NOMO-1 treated with DMSO at 0.1 percent for 48 hours (cell line): ENCODE data around the gene SLC18A3.

Experiments
- DNase-seq: peaks from one replicate; lab custom pipeline; 2025; ENCODE audit not compliant: unreplicated experiment; lab: John Stamatoyannopoulos, UW

Gene SLC18A3

GRCh38 chr10:49610114-49610457 is at the start of gene SLC18A3:
TSS of gene SLC18A3 (plus strand) at chr10:49610310. CDS start at chr10:49610741, 431 bp downstream.
- no peak for DNase-seq

GRCh38 chr10:49560526-49560925 is 49.6 kb upstream of the SLC18A3 start:
- DNase-seq, result no peak

GRCh38 chr10:49562893-49563292 is 47.2 kb upstream of the SLC18A3 start:
- no peak for DNase-seq

GRCh38 chr10:49564461-49565009 is 45.6 kb upstream of the SLC18A3 start:
- no peak for DNase-seq

GRCh38 chr10:49567810-49568209 is 42.3 kb upstream of the SLC18A3 start:
- peak; percentile 17 for DNase-seq

GRCh38 chr10:49568235-49568634 is 41.9 kb upstream of the SLC18A3 start:
- no peak for DNase-seq

GRCh38 chr10:49569031-49569631 is 41.0 kb upstream of the SLC18A3 start:
- DNase-seq, result no peak

GRCh38 chr10:49571388-49571787 is 38.7 kb upstream of the SLC18A3 start:
- DNase-seq, result no peak

GRCh38 chr10:49572594-49573114 is 37.5 kb upstream of the SLC18A3 start:
- no peak for DNase-seq

GRCh38 chr10:49575489-49576072 is 34.5 kb upstream of the SLC18A3 start:
- no peak for DNase-seq

GRCh38 chr10:49577182-49577925 is 32.8 kb upstream of the SLC18A3 start:
- no peak for DNase-seq

- no peak for DNase-seq
These were observed 31.7 kb upstream of the SLC18A3 start for GRCh38 chr10:49578392-49578791.

GRCh38 chr10:49579621-49580020 is 30.5 kb upstream of the SLC18A3 start:
- no peak for DNase-seq

- no peak for DNase-seq
These were observed 24.7 kb upstream of the SLC18A3 start for GRCh38 chr10:49585387-49585786.

GRCh38 chr10:49587981-49588380 is 22.1 kb upstream of the SLC18A3 start:
- no peak for DNase-seq

- DNase-seq, result peak; percentile 59
These were observed 17.2 kb upstream of the SLC18A3 start for GRCh38 chr10:49592726-49593563.

GRCh38 chr10:49593564-49593875 is 16.6 kb upstream of the SLC18A3 start:
- no peak for DNase-seq

GRCh38 chr10:49593998-49594397 is 16.1 kb upstream of the SLC18A3 start:
- DNase-seq, result no peak

- DNase-seq, result no peak
These were observed 15.5 kb upstream of the SLC18A3 start for GRCh38 chr10:49594594-49594993.

- no peak for DNase-seq
These were observed 15.0 kb upstream of the SLC18A3 start for GRCh38 chr10:49595003-49595712.
